Activated T-helper 1 cell treated with anti-CD3 and anti-CD28 coated beads, Interleukin-12 subunit alpha, Interleukin-12 subunit beta, Interleukin-2, Interleukin-4 antibody, amounts not matched to agents 30 ng/mL and 10 ng/mL and 1 ng/mL, durations not matched to agents 14 hours and 24 hours and 36 hours (primary cell): Measurements from ENCODE around the gene PRAMEF20. TPM values are rescaled to one million over a fixed set of nuclear protein-coding genes. Genes with fewer than 3 reads are reported as not detected.
"Not testable (repeated sequence)": the region's sequence is repeated elsewhere in the genome, so short reads cannot be mapped to it uniquely, and the experiment has no call there.

Experiments
- DNase-seq: peaks from one replicate; pipeline ENCODE4 v3.0.0; 2021; ENCODE audit warnings: low spot score
- H3K27ac Mint-ChIP-seq: one replicate; pipeline ENCODE4 v1.8.0; 2021; ENCODE audit warnings: mild to moderate bottlenecking, mixed read lengths
- H3K27me3 Mint-ChIP-seq: one replicate; pipeline ENCODE4 v1.8.0; 2022; ENCODE audit warnings: mild to moderate bottlenecking, moderate library complexity, mixed read lengths; ENCODE audit not compliant: insufficient read depth
- H3K36me3 Mint-ChIP-seq: one replicate; pipeline ENCODE4 v1.8.0; 2021; ENCODE audit warnings: low read depth, mixed read lengths
- H3K4me1 Mint-ChIP-seq: one replicate; pipeline ENCODE4 v1.8.0; 2021; ENCODE audit warnings: low read depth, mixed read lengths
- H3K4me3 Mint-ChIP-seq: one replicate; pipeline ENCODE4 v1.8.0; 2021; ENCODE audit warnings: mild to moderate bottlenecking, moderate library complexity, mixed read lengths
- H3K9me3 Mint-ChIP-seq: one replicate; pipeline ENCODE4 v1.8.0; 2021; ENCODE audit warnings: mixed read lengths
- intact Hi-C: fragments of 100-400 bp; cut with micrococcal nuclease; formaldehyde crosslinking; loops from one replicate; pipeline ENCODE4 v1.15.1; 2024
- total RNA-seq: library from RNA; stranded (reverse); gene quantifications from 2 replicates; pipeline ENCODE4 v1.2.3, GENCODE V29; 2022

The PRAMEF20 gene
- not detected in 2 replicates for total RNA-seq

DNA sequence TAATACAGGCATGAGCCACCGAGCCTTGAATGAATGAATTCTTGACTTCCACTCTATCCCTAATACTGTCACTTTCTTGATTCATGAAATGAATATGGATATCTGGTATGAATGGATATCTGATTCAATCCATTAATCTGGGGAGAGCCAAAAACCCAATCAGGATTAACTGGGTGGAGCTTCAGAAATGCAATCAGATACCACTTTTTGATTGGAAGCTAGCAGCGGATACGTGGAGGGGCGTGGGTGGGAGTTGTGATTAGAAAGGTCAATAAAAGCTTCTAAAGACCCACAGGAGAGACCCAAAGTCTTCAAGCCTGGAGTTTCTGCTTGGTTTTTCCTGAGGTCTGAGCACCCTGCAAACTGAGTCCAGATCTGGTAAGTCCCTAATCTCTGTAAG, at the start of gene PRAMEF20:
Gene PRAMEF20, plus strand, starts transcription at position 301 of the 400 bp plus-strand sequence. CDS start 5,905 bp downstream, outside the sequence.
- H3K27me3 Mint-ChIP-seq, H3K9me3 Mint-ChIP-seq, intact Hi-C loops, H3K4me3 Mint-ChIP-seq, H3K4me1 Mint-ChIP-seq, H3K27ac Mint-ChIP-seq, H3K36me3 Mint-ChIP-seq, DNase-seq: not testable (repeated sequence)

DNA sequence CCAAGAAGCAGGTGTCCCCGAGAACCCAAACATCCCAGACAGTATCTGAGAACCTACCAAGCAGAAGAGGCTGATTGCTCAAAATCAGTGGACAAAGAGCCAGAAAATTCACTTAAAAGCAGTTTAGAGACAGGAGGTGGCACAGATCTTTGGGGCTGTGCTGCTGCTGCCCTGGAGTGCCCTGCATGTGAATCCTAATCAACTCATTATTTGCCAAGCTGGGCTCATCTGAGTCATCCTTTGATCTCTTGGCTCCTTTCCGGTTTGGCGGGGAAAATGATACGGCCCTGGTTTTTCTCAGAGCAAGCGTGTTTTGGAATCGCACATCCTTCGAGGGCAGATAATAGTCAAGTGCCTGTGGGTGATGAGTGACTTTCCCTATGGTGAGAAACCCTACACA, 47.9 kb upstream of the PRAMEF20 start:
- H3K27me3 Mint-ChIP-seq, H3K4me1 Mint-ChIP-seq, H3K4me3 Mint-ChIP-seq, intact Hi-C loops, H3K36me3 Mint-ChIP-seq, H3K9me3 Mint-ChIP-seq, DNase-seq, H3K27ac Mint-ChIP-seq: not testable (repeated sequence)

DNA sequence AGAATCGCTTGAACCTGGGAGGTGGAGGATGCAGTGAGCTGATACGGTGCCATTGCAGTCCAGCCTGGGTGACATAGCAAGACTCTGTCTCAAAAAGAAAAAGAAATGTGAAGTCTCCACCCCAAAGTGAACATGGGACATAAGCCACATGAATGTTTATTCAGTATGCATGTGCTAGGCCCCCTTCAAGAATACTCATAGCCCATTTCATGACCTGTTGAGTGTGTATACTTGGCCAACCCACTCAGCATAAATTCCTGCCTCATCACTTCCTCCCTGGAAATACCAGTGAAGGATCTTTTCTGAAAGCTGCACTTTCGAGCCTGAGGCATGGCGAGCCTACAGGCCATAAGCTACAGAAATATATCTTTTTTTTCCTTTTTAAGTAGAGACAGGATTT, 45.3 kb upstream of the PRAMEF20 start:
- not testable (repeated sequence) for H3K4me3 Mint-ChIP-seq, H3K9me3 Mint-ChIP-seq, H3K4me1 Mint-ChIP-seq

DNA sequence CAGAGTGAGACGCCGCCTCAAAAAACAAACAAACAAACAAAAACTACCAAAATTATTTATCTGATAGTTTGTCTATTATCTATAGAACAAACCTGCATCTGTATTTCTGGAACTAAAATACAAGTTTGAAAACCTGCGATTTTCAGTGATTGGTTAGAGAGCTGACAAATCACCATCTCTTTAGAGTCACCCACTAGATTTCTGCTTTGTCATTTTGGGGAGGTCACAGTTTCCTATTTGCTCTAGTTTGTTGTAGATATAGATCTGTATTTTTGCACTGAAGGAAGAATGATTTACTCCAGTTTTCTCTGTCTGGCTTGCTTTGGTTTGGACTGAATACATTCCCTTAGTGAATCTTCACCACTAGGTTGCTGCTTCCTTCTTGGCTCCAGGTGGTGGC, 43.7 kb upstream of the PRAMEF20 start:
- H3K9me3 Mint-ChIP-seq, H3K4me1 Mint-ChIP-seq, H3K27ac Mint-ChIP-seq, H3K36me3 Mint-ChIP-seq, DNase-seq, H3K4me3 Mint-ChIP-seq, intact Hi-C loops, H3K27me3 Mint-ChIP-seq: not testable (repeated sequence)

More for the DNA sequence above, 45.3 kb upstream of the PRAMEF20 start:
- H3K27ac Mint-ChIP-seq, DNase-seq, H3K27me3 Mint-ChIP-seq, intact Hi-C loops, H3K36me3 Mint-ChIP-seq: not testable (repeated sequence)

- H3K36me3 Mint-ChIP-seq, H3K9me3 Mint-ChIP-seq, H3K4me1 Mint-ChIP-seq, H3K4me3 Mint-ChIP-seq, intact Hi-C loops, H3K27me3 Mint-ChIP-seq, DNase-seq, H3K27ac Mint-ChIP-seq: not testable (repeated sequence)
Measured at GRCh38 chr1:13368544-13368943, 41.7 kb upstream of the PRAMEF20 start.

- H3K4me1 Mint-ChIP-seq, DNase-seq, intact Hi-C loops, H3K27me3 Mint-ChIP-seq, H3K27ac Mint-ChIP-seq, H3K4me3 Mint-ChIP-seq, H3K36me3 Mint-ChIP-seq, H3K9me3 Mint-ChIP-seq: not testable (repeated sequence)
Measured at GRCh38 chr1:13378983-13379382, 31.3 kb upstream of the PRAMEF20 start.

DNA sequence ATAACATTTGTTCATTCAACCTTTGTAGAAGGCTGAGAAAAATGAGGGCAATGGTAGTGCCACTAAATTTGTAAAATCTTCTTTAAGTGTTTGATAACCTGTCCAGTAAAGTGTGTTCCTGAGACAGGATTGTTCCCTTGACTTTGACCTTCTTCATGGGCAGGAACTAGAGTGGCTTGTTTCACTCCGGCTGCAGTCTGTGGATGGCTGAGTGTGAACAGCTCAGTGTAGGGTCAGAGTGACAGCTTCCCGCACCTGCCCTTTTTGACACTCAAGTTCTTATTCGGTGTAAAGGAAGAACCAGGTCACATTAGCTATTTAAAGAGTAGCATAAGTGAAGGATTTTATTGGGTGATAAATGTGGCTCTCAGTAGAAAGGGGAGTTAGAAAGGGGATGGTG, 29.9 kb upstream of the PRAMEF20 start:
- H3K27ac Mint-ChIP-seq, H3K9me3 Mint-ChIP-seq, DNase-seq, H3K4me1 Mint-ChIP-seq, intact Hi-C loops, H3K27me3 Mint-ChIP-seq, H3K4me3 Mint-ChIP-seq, H3K36me3 Mint-ChIP-seq: not testable (repeated sequence)

DNA sequence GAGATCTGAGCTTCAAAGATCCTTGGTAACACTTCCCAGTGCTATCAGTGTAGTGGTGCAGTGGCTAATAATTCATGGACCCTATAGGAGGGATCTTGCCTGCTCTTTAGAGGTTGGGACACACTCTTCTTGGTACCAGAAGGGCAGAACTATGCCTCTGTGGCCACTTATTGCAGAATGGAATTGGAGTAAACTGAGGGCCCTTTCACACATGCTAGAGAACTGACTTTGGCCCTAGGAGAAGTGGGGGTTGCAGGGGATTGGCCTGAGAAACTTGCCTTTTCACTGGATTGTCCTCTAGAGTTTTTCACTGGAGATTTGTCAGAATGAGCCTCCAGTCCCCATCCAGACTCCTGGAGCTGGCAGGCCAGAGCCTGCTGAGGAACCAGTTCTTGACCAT, 20.9 kb upstream of the PRAMEF20 start, which contains the start of gene PRAMEF17:
Gene PRAMEF17, plus strand, starts transcription at position 301 of the 400 bp plus-strand sequence. Its CDS starts 26 bp downstream, at position 327.
- H3K36me3 Mint-ChIP-seq, H3K9me3 Mint-ChIP-seq, H3K27ac Mint-ChIP-seq, H3K27me3 Mint-ChIP-seq, intact Hi-C loops, DNase-seq, H3K4me1 Mint-ChIP-seq, H3K4me3 Mint-ChIP-seq: not testable (repeated sequence)

DNA sequence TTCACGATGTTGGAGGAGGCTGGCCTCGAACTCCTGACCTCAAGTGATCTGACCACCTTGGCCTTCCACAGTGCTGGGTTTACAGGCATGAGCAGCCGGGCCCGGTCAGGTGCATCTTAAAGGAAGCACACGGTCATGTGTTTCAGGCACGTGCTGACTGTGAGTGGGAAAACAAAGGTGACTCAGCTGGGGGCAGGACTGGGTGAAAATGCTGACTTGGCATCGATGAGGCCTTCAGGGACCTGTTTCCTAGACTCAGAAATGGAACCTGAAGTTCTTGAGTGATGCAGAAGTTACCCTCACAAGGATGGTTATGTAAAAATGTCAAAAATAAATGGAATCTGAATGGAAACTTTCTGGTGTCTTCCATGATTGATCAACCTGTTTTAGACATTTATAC, 17.2 kb upstream of the PRAMEF20 start:
- H3K4me1 Mint-ChIP-seq, H3K9me3 Mint-ChIP-seq, DNase-seq, H3K27me3 Mint-ChIP-seq, H3K4me3 Mint-ChIP-seq, intact Hi-C loops, H3K27ac Mint-ChIP-seq, H3K36me3 Mint-ChIP-seq: not testable (repeated sequence)

- H3K27me3 Mint-ChIP-seq, H3K4me1 Mint-ChIP-seq, H3K4me3 Mint-ChIP-seq, H3K36me3 Mint-ChIP-seq, H3K27ac Mint-ChIP-seq, DNase-seq, intact Hi-C loops, H3K9me3 Mint-ChIP-seq: not testable (repeated sequence)
Measured at GRCh38 chr1:13394761-13395160, 15.5 kb upstream of the PRAMEF20 start.

DNA sequence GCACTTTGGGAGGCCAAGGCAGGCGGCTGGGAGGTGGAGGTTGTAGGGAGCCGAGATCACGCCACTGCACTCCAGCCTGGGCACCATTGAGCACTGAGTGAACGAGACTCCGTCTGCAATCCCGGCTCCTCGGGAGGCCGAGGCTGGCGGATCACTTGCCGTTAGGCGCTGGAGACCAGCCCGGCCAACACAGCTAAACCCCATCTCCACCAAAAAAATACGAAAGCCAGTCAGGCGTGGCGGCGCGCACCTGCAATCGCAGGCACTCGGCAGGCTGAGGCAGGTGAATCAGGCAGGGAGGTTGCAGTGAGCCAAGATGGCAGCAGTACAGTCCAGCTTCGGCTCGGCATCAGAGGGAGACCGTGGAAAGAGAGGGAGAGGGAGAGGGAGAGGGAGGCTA, 14.9 kb upstream of the PRAMEF20 start:
- H3K4me1 Mint-ChIP-seq, H3K9me3 Mint-ChIP-seq, H3K27me3 Mint-ChIP-seq, intact Hi-C loops, DNase-seq, H3K36me3 Mint-ChIP-seq, H3K27ac Mint-ChIP-seq, H3K4me3 Mint-ChIP-seq: not testable (repeated sequence)

GRCh38 chr1:13407811-13408210, 2.4 kb upstream of the PRAMEF20 start:
- H3K36me3 Mint-ChIP-seq = no peaks in the 10 kb centered on the region
- H3K27ac Mint-ChIP-seq = no peak overlapping the region
- H3K9me3 Mint-ChIP-seq = no peaks in the 10 kb centered on the region
- H3K27me3 Mint-ChIP-seq = peaks cover 2% of the 10 kb centered on the region
- intact Hi-C loops = no loop called here
- H3K4me3 Mint-ChIP-seq = no peak overlapping the region
- no peak for DNase-seq
- H3K4me1 Mint-ChIP-seq = no peaks in the 10 kb centered on the region

DNA sequence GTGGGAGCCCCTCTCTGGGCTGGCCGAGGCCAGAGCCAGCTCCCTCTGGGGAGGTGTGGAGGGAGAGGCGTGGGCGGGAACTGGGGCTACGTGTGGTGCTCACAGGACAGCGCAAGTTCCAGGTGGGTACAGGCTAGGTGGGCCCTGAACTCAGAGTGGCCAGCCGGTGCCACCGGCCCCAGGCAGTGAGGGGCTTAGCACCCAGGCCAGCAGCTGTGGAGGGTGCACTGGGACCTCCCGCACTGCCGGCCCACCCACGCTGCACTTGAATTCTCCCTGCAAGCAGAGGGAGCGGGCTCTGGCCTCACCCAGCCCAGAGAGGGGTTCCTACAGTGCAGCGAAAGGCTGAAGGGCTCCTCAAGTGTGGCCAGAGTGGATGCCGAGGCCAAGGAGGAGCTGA, 20.2 kb downstream of the PRAMEF20 start:
- Mint-ChIP-seq H3K4me3 (no peak overlapping the region), H3K27me3 (no peaks in the 10 kb centered on the region), H3K4me1 (no peaks in the 10 kb centered on the region), H3K27ac (no peak overlapping the region), H3K9me3 (no peaks in the 10 kb centered on the region), H3K36me3 (no peaks in the 10 kb centered on the region)
- DNase-seq = no peak
- intact Hi-C loops = no loop called here

GRCh38 chr1:13432251-13432650, 22.0 kb downstream of the PRAMEF20 start:
- Mint-ChIP-seq H3K36me3 (no peaks in the 10 kb centered on the region), H3K4me1 (no peaks in the 10 kb centered on the region), H3K27ac (no peak overlapping the region), H3K4me3 (no peak overlapping the region), H3K9me3 (no peaks in the 10 kb centered on the region), H3K27me3 (no peaks in the 10 kb centered on the region)
- DNase-seq = no peak
- intact Hi-C loops = no loop called here
